H54 (cell line): ENCODE results near the gene NSD1.

Experiments
- DNase-seq: peaks from one replicate; pipeline ENCODE4 v3.0.0; 2011; ENCODE audit warnings: low spot score, mixed read lengths; ENCODE audit not compliant: insufficient read length
- FAIRE-seq: peaks from 3 replicates; lab custom pipeline; 2011; peaks lifted over from hg19 to GRCh38; lab: Jason Lieb, UNC
- POLR2A ChIP-seq: IDR thresholded peaks from 2 replicates; pipeline ENCODE4 v1.6.1; 2011; ENCODE audit warnings: low read depth, mild to moderate bottlenecking, low read length

The NSD1 gene

DNA sequence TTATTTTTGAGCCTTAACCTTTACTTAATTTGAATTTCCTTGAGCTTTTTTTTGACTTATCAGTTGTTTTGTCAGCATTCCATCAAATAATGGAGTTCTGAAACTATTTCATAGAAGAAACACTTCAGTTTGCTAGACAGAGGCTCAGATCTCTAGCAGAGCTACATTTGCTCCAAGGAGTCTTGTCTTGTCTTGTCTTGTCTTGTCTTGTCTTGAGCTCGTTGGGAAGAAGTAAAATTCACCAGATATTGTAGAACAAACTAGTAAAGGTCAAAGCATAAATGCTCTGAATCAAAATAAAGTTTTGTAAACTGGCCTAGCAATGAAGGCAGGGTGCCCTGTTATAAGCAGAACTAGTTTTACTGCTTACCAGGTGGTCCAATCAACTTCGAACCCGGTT lies 136.4 kb downstream of the NSD1 start:
- DNase-seq (no peak), FAIRE-seq (no peak)
- no peak for TF ChIP-seq POLR2A

DNA sequence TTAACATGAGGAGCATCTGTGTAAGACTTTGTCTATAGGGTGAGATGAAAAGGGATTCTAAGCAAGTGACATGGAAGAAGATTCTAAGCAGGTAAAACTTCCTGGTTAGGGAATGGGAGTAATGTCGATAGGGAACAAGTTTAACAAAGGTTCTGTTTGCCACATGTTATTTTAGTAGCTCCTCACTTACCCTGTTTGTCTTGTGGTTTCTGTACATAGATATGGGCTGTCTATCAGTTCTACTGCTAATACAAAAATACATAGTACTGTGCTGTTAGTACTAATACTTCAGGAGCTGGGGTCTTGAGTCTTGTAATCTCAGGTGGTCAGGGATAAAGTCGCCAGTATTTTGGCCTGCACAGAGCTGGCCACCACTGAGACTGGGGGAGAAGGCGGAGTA lies 137.1 kb downstream of the NSD1 start:
- no peak for DNase-seq
- no peak for TF ChIP-seq POLR2A
- no peak for FAIRE-seq

DNA sequence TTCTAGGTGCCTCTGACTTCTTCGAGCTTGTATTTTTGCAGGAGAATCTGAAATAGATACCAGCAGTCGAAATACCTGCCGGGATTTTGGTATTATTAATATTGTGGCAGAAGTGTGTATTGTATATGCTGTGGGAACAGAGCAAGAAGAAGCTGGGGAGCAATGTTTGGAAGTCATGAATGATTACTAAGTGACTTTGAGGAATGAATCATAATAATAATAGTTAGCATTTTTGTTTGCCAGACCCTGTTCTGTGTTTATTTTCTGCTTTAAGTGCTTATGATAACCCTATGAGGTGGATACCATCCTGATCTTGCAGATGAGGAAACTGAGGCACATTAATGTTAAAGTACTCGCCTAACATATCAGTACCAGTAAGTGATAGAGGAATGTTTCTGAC lies 137.5 kb downstream of the NSD1 start:
- TF ChIP-seq POLR2A, result no peak
- FAIRE-seq (no peak), DNase-seq (no peak)

DNA sequence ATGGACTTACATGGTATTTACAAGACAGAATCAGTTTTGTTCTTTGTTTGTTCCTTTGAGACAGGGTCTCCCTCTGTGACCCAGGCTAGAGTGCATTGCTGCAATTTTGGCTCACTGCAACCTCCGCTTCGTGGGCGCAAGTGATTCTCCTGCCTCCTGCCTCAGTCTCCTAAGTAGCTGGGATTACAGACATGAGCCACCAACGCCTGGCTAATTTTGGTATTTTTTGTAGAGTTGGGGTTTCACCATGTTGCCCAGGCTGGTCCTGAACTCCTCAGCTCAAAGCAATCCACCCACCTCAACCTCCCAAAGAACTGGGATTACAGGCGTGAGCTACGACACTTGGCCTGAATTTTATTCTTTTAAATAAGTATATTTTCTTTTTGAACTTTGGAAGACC lies 142.3 kb downstream of the NSD1 start:
- no peak for TF ChIP-seq POLR2A
- FAIRE-seq (no peak), DNase-seq (no peak)

DNA sequence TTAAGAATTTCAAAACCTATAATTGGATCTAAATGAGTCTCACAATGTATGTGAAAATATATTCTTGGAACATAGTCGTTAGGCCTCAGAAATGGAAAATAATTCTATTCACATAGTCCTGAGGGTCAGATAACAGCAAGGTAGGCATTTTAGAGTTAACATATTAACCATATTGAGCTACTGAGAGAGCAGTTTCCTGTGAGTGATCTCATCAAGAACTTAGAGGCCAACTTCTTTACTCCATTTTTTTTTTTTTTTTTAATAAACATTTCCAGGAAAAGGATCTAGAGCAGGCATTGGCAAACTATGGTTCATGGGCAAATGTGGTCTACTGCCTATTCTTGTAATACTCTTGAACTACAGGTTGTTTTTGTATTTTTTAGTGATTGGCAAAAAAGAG lies 143.3 kb downstream of the NSD1 start:
- FAIRE-seq (no peak), DNase-seq (no peak)
- no peak for TF ChIP-seq POLR2A

DNA sequence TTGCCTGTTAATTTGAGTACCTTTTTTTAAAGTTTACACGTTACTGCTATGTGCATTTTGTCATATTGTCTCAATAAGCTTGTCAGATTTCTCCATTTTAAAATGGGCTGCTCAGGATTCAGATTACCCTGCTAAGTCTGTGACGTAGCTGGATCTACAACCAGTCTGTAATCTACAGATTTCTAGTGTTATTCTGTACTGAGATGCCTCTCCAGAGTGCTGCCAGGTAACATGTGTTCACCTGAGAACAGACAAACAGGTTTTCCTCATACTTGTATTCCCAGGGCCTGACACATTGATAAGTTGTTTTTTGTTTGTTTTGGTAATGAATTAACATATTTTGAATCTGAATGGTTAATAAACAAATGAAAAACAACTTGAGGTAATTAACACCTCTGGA lies 154.6 kb downstream of the NSD1 start:
- TF ChIP-seq POLR2A, result no peak
- DNase-seq, result no peak
- FAIRE-seq, result no peak

DNA sequence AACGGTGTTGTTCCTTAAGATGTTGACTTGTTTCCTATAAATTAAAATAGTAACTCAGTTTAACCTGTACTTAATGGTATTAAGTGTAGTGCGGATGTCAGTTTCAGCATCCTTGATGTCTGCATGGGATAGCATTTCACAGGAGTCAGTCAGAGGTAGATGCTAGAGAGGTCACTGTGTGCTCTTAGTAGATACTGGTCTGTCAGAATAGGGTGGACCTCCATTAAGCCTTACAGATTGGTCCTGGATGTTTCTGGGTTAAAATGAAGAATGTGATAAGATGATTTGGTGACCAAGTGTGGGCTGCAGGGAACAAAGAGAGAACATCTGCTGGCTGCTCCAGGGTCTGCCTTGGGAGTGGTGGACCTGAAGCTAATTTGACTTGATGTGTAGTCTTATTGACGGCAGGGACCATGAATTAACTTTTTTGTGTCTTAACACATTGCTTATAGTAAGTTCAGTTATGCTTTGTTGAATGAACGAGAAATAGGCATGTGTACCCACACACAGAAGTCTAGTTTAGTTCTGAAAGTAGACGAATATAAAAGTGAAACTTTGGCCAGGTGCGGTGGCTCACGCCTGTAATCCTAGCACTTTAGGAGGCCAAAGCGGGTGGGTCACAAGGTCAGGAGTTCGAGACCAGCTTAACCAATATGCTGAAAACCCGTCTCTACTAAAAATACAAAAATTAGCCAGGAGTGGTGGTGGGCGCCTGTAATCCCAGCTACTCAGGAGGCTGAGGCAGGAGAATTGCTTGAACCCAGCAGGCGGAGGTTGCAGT lies 157.4 kb downstream of the NSD1 start:
- FAIRE-seq (no peak), DNase-seq (no peak)
- no peak for TF ChIP-seq POLR2A

DNA sequence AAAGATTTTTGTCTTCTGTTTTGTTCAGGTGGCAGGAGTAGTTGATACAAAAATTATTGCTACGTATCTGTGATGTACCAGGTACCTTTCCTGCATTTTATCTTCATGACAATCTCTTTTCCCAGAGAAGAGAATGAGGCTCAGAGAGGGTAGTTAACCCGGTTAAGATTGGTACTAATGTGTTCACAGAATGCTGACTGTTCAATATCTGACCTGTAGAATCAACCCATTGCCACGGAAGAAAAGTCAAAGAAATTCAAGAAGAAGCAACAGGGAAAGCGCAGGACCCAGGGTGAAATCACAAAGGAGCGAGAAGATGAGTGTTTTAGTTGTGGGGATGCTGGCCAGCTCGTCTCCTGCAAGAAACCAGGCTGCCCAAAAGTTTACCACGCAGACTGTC lies 158.2 kb downstream of the NSD1 start:
- FAIRE-seq, result no peak
- no peak for TF ChIP-seq POLR2A
- no peak for DNase-seq

DNA sequence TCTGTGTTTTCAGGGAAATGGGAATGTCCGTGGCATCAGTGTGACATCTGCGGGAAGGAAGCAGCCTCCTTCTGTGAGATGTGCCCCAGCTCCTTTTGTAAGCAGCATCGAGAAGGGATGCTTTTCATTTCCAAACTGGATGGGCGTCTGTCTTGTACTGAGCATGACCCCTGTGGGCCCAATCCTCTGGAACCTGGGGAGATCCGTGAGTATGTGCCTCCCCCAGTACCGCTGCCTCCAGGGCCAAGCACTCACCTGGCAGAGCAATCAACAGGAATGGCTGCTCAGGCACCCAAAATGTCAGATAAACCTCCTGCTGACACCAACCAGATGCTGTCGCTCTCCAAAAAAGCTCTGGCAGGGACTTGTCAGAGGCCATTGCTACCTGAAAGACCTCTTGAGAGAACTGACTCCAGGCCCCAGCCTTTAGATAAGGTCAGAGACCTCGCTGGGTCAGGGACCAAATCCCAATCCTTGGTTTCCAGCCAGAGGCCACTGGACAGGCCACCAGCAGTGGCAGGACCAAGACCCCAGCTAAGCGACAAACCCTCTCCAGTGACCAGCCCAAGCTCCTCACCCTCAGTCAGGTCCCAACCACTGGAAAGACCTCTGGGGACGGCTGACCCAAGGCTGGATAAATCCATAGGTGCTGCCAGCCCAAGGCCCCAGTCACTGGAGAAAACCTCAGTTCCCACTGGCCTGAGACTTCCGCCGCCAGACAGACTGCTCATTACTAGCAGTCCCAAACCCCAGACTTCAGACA lies 160.4 kb downstream of the NSD1 start:
- TF ChIP-seq POLR2A, result no peak
- no peak for FAIRE-seq
- DNase-seq, result no peak

DNA sequence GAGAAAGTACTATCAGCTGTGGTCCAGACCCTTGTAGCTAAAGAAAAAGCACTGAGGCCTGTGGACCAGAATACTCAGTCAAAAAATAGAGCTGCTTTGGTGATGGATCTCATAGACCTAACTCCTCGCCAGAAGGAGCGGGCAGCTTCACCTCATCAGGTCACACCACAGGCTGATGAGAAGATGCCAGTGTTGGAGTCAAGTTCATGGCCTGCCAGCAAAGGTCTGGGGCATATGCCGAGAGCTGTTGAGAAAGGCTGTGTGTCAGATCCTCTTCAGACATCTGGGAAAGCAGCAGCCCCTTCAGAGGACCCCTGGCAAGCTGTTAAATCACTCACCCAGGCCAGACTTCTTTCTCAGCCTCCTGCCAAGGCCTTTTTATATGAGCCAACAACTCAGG lies 161.1 kb downstream of the NSD1 start:
- no peak for TF ChIP-seq POLR2A
- no peak for FAIRE-seq
- no peak for DNase-seq

DNA sequence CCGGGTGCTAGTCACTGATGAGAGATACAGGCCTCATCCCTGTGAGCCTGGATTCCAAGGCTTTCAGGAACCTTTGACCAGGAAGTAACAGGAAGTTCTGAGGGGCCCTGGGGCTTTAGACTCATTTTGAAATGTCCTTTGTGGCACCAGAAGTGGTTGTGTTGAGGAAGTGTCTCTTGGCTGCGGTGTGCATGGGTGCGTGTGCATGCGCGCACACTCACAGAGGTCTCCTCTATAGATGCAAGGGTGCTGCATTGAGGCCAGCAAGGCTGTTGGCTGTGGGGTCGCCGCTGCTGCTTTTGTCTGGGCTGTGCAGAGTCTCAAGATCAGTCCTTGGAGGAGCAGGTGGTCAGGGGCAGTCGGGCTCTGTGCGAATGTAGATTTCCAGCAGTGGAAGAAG lies 162.4 kb downstream of the NSD1 start:
- no peak for FAIRE-seq
- no peak for DNase-seq
- TF ChIP-seq POLR2A, result no peak

DNA sequence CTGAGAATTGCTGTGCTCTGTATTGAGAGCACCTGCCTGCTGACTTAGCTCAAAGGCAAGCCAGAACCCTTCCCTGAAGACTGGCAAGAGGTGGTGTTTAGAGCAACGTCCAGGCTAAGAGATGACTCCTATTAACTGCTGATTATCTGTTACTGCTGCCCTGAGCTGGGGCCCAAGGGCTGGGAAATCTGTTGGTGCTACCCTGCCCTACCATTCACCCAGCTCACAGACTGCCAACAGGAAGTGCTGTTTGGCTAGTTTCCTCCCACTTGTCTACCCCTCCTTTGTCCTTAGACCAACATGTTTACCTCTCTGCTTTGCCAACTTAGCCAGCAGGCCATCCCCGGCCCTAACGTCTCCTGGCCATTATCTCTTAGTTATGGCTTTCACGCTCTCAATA lies 163.0 kb downstream of the NSD1 start:
- DNase-seq, result no peak

DNA sequence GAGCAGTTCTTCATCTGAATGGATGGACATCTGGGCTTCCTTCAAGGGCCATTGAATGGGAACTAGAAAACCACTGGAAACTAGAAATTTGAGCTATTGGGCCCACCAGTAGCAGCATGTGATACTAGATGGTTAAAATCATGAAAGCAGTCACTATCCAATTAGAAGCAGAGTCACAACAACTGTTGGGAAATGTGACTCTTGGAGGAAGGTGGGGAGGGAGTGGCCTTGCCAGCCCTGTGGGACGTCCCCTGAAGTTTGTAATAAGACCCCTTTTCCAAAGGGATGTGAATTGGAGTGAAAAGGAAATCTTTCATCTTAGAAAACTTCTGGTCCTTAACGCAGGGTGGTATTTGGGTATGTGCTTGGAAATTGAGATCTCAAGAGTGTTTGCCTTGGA lies 164.3 kb downstream of the NSD1 start:
- no peak for DNase-seq
- FAIRE-seq, result no peak
- no peak for TF ChIP-seq POLR2A

More for the DNA sequence above, 163.0 kb downstream of the NSD1 start:
- FAIRE-seq, result no peak
- TF ChIP-seq POLR2A, result no peak

DNA sequence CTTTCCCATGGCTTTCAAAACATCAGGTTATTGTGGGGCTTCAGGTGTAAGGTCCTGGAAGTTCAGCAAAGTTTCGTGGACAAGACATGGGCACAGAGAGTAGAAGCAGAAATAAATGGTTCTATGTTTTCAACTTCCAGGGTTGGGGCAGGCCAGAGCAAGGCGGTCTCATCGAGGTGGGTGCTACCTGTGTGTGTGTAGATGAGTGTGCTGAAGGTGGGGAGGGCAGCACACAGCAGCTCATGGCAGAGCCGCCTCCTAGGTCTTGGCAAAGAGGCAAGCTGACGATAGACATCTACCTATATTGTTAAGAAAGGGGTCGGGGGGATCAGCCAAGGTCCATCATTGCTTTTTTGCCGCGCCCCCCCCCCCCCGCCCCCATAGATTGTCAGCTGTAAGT lies 166.1 kb downstream of the NSD1 start:
- DNase-seq (no peak), FAIRE-seq (no peak)
- TF ChIP-seq POLR2A, result no peak

DNA sequence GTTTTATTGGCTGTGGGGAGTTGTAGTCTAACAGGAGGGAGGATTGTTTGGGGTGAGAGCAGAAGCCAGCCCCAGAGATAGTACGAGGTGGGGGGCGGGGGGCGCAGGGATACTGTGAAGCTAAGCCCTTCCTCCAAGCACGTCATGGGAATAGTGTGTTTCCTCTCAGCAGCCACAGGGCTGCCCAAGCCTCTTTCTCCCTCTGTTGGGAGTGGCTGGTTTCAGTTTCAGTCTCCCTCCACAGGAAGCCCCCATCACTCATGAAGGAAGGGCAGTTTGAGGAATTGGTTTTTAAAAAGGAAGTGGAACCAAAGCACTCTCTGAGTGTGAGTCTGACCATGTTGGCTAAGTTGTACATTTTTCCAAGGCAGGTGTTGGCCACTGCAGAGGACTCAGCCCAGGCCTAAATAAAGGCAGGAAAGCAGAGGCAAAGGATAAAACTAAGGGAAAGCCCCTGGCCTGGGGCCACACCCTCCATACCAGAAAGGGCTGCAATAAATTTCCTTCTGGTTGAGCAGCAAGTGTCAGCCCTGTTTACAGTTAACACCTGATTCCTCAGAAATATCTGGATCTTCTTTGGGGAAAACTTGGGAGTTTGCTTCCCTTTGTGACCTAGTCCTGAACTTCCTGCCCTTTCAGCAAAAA lies 166.8 kb downstream of the NSD1 start:
- no peak for TF ChIP-seq POLR2A
- no peak for DNase-seq
- FAIRE-seq, result no peak
